ENCODE data around the gene PCCB. TPM values are rescaled to one million over a fixed set of nuclear protein-coding genes. Genes with fewer than 3 reads are reported as not detected.

PCCB gene
- total RNA-seq, 2 donors from 2014 or later: 54.9 to 65.1 TPM

GRCh38 chr3:136239094-136239493 lies 11.0 kb upstream of the PCCB start:
- no CpG with 5 or more reads among the region's 1 CpG for WGBS, 2 experiments (ENCODE audit: insufficient coverage in 1 of 2, insufficient read length in 1 of 2)
- Histone ChIP-seq H3K4me3 (ENCODE audit: low read length) (no peak overlapping the region), H3K4me1 (ENCODE audit: control insufficient read depth, insufficient read depth, low read length) (peaks cover 4% of the 10 kb centered on the region), H3K9ac (ENCODE audit: extremely low read depth, low read length, poor library complexity, severe bottlenecking) (no peak overlapping the region), H3K27ac (ENCODE audit: low read depth, low read length) (no peak overlapping the region), H3K27me3 (ENCODE audit: control insufficient read depth, insufficient read depth, low read length, poor library complexity, severe bottlenecking) (peaks cover 19% of the 10 kb centered on the region), H3K9me3 (ENCODE audit: control insufficient read depth, low read length) (no peaks in the 10 kb centered on the region), H3K36me3 (ENCODE audit: control insufficient read depth, insufficient read depth, low read length) (no peaks in the 10 kb centered on the region)
- Mint-ChIP-seq H3K4me1 (peaks cover 28% of the 10 kb centered on the region), H3K27ac (no peak overlapping the region), H3K27me3 (ENCODE audit: insufficient read depth) (peaks cover 31% of the 10 kb centered on the region), H3K9me3 (no peaks in the 10 kb centered on the region), H3K36me3 (ENCODE audit: low read depth) (no peaks in the 10 kb centered on the region), H3K4me3 (no peak overlapping the region)
- TF ChIP-seq CTCF (conservative IDR thresholded peaks at IDR 0.05): no peak
- no peak for DNase-seq

- Histone ChIP-seq H3K27ac (ENCODE audit: low read depth, low read length) (no peak overlapping the region), H3K9ac (ENCODE audit: extremely low read depth, low read length, poor library complexity, severe bottlenecking) (no peak overlapping the region), H3K9me3 (ENCODE audit: control insufficient read depth, low read length) (no peaks in the 10 kb centered on the region), H3K4me3 (ENCODE audit: low read length) (no peak overlapping the region), H3K27me3 (ENCODE audit: control insufficient read depth, insufficient read depth, low read length, poor library complexity, severe bottlenecking) (peaks cover 15% of the 10 kb centered on the region), H3K4me1 (ENCODE audit: control insufficient read depth, insufficient read depth, low read length) (peaks cover 7% of the 10 kb centered on the region), H3K36me3 (ENCODE audit: control insufficient read depth, insufficient read depth, low read length) (no peaks in the 10 kb centered on the region)
- Mint-ChIP-seq H3K9me3 (no peaks in the 10 kb centered on the region), H3K27me3 (ENCODE audit: insufficient read depth) (peaks cover 21% of the 10 kb centered on the region), H3K36me3 (ENCODE audit: low read depth) (no peaks in the 10 kb centered on the region), H3K4me1 (peaks cover 17% of the 10 kb centered on the region), H3K4me3 (no peak overlapping the region), H3K27ac (no peak overlapping the region)
- 87 to 89% methylated on average over 3 of the region's 3 CpGs for WGBS, 2 experiments (ENCODE audit: insufficient coverage in 1 of 2, insufficient read length in 1 of 2)
- TF ChIP-seq CTCF (conservative IDR thresholded peaks at IDR 0.05): no peak
- DNase-seq: no peak
Measured at GRCh38 chr3:136245691-136246090, 4.4 kb upstream of the PCCB start.

GRCh38 chr3:136247436-136247835 lies 2.7 kb upstream of the PCCB start:
- H3K4me3 ChIP-seq (ENCODE audit: low read length): no peak overlapping the region
- Mint-ChIP-seq H3K9me3 (no peaks in the 10 kb centered on the region), H3K4me1 (peaks cover 24% of the 10 kb centered on the region), H3K36me3 (ENCODE audit: low read depth) (peaks cover 3% of the 10 kb centered on the region), H3K4me3 (no peak overlapping the region), H3K27ac (no peak overlapping the region), H3K27me3 (ENCODE audit: insufficient read depth) (peaks cover 4% of the 10 kb centered on the region)
- no peak overlapping the region for H3K27ac ChIP-seq (ENCODE audit: low read depth, low read length)
- H3K27me3 ChIP-seq (ENCODE audit: control insufficient read depth, insufficient read depth, low read length, poor library complexity, severe bottlenecking): no peaks in the 10 kb centered on the region
- no peak overlapping the region for H3K9ac ChIP-seq (ENCODE audit: extremely low read depth, low read length, poor library complexity, severe bottlenecking)
- WGBS, 2 experiments (ENCODE audit: insufficient coverage in 1 of 2, insufficient read length in 1 of 2): 80% methylated on average over 1 of the region's 1 CpG; no CpG with 5 or more reads in 1 of the 2 experiments
- TF ChIP-seq CTCF (conservative IDR thresholded peaks at IDR 0.05): no peak
- DNase-seq: peak; percentile 64
- no peaks in the 10 kb centered on the region for H3K9me3 ChIP-seq (ENCODE audit: control insufficient read depth, low read length)
- H3K4me1 ChIP-seq (ENCODE audit: control insufficient read depth, insufficient read depth, low read length): peaks cover 7% of the 10 kb centered on the region
- no peaks in the 10 kb centered on the region for H3K36me3 ChIP-seq (ENCODE audit: control insufficient read depth, insufficient read depth, low read length)

Data from endodermal cell (in vitro differentiated cells).